ENCODE data around the gene TMEM54. TPM values are rescaled to one million over a fixed set of nuclear protein-coding genes. Genes with fewer than 3 reads are reported as not detected.

TMEM54 gene
- total RNA-seq, 4 donors from 2014 or later = 14.7 to 36.7 (median 26.3) TPM

DNA sequence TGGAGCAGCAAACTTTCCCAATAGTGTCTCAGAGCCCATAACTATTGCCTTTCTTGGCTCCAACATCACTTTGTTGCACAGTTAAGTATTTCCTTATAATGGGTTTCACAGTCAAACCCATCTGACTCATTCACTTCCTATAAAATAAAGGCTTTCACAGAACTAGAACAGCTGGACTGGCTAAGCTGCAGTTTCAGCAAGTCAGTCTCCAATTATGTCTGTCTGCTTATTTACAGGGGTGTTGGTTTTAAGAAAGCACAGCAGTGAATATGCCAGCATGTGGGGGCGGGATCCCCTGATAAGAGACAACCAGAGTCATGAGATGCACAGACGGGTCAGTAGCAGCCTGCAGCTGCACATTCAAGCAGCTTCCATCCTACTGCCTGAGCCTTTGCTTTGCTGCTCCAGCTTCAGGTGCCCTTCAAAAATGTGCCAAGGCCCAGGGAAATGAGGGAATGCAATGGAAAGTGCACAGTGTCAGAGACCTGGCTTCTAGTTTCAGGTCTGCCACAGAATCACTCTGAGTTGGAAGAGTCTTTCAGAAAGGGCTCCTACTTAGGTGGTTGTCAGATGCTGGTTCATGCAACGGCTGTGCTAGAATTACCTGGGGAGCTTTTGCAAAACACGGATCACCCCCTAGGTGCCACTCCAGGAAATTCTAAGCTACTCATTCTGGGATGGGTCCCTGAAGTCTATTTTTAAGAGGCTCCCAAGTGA lies 38.6 kb upstream of the TMEM54 start:
- TF ChIP-seq, protein P1, sequence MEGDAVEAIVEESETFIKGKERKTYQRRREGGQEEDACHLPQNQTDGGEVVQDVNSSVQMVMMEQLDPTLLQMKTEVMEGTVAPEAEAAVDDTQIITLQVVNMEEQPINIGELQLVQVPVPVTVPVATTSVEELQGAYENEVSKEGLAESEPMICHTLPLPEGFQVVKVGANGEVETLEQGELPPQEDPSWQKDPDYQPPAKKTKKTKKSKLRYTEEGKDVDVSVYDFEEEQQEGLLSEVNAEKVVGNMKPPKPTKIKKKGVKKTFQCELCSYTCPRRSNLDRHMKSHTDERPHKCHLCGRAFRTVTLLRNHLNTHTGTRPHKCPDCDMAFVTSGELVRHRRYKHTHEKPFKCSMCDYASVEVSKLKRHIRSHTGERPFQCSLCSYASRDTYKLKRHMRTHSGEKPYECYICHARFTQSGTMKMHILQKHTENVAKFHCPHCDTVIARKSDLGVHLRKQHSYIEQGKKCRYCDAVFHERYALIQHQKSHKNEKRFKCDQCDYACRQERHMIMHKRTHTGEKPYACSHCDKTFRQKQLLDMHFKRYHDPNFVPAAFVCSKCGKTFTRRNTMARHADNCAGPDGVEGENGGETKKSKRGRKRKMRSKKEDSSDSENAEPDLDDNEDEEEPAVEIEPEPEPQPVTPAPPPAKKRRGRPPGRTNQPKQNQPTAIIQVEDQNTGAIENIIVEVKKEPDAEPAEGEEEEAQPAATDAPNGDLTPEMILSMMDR (IDR thresholded peaks at IDR 0.05; ENCODE audit: low read depth) = no peak

DNA sequence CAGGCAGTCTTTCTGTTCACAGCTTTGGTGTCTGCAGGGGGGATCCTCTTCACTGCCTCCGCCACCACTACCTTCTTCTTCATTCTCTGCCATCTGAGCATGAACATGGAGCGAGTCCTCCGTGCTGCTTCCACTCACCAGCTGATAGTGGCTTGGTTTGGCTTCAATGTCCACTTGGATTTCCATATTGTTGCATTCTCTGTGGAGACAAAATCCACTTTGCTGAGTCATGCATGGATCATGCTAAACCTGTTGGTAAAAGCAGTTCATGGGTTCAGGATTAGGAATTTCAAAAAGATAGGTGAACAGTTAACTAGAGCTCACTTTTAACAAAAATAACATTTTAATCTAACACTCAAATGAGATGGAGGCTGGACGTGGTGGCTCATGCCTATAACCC lies 35.9 kb upstream of the TMEM54 start:
- TF ChIP-seq, protein P1 (IDR thresholded peaks at IDR 0.05; ENCODE audit: low read depth) = no peak

DNA sequence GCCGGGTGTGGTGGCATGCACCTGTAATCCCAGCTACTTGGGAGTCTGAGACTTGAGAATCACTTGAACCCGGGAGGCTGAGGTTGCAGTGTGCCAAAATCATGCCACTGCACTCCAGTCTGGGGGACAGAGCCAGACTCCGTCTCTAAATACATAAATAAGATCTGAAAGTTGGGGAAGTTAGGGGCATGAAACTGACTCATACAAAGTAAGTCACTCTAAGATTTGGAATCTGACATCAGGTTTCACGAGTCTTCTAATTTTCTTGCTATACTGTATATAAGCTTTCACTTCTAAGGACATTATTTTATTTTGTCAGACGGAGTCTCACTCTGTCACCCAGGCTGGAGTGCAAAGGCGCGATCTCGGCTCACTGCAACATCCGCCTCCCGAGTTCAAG lies 33.3 kb upstream of the TMEM54 start:
- TF ChIP-seq, protein P1 (IDR thresholded peaks at IDR 0.05; ENCODE audit: low read depth) = no peak

DNA sequence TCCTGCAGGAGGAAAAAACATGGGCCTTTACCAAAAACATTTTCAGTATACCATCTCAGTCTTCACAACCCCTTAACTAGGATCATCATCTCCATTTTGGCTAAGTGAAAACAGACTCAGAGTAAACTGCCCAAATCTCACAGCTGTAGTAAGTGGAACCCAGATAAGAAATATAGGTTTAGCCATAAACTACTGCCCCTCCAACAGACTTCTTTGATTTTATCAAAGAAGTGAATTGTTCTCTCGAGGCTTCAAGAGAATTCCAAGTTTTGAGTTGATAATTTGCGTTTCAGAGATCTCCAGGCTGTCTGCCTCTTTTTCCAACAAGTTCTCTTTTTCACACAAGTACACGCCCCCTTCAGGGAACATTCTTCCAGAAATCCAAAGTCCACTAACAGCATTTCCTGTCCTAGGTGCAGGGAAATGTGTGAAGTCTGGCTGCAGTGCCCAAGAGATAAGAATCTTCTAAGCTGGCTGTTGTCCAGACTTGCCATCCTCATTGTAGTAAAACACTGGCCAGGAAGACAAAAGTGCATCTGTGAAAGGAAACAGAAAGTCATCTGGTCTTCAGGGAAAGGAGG lies 32.6 kb upstream of the TMEM54 start:
- TF ChIP-seq, protein P1 (IDR thresholded peaks at IDR 0.05; ENCODE audit: low read depth) = no peak

DNA sequence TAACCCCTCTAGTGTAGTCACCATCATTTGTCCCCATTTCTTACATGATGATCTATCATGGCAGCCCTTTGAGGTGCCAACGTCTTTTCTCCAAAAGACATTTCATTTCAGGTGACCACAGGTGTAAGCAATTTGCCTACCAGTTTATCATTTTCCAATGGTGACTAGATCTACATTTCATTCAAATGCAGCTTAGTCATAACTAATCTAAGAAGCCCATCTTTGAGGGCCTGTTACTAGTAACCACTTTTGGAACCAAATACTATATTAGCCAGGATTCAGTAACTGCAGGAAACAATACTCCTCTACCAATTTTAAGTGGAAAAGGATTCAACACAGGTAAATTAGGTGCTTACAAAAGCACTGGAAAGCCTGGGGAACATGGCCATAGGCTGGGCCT lies 30.6 kb upstream of the TMEM54 start:
- TF ChIP-seq, protein P1 (IDR thresholded peaks at IDR 0.05; ENCODE audit: low read depth) = no peak

DNA sequence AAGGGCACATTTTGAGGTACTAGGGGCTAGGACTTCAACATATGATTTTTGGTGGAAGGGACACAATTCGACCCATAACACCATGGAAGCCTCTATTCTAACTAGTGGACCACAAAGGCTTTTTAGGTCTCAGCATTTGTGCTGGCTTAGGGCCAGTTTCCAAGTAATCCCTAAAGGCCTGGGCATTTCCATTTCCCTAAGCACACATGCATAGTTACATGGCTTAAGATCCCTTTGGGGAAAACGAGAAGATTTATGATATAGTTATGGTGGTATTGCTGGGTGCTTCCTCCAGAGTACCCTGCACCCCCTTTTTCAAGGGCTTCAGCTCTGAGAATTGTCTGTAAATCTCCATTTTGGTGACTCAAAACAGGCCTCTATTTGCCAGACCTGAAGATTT lies 28.2 kb upstream of the TMEM54 start:
- TF ChIP-seq, protein P1 (IDR thresholded peaks at IDR 0.05; ENCODE audit: low read depth) = no peak

DNA sequence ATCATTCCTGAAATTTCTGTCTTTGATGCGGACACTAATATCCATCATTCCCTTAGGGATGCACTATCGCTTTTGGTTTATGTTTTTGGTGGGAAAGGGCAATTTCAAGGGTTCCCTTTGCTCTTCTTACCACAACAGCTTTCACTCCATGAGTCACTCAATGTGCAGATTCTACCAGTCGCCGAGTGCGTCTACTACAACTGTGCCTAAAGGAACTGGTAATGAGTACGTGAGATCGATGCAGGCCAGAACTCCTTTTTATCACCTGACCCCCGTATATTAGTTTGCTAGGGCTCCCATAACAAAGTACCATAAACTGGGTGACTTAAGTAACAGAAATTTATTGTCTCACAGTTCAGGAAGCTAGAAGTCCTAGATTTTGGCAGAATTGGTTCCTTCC lies 27.5 kb upstream of the TMEM54 start:
- TF ChIP-seq, protein P1 (IDR thresholded peaks at IDR 0.05; ENCODE audit: low read depth) = no peak

All from subcutaneous adipose tissue (tissue), 4 donors.